Fibroblast of the aortic adventitia (primary cell): ENCODE measurements around the gene TK2. TPM values are rescaled to one million over a fixed set of nuclear protein-coding genes. Genes with fewer than 3 reads are reported as not detected.

Source experiments
- DNase-seq: peaks from one replicate; pipeline ENCODE4 v3.0.0-alpha.2; 2010; ENCODE audit warnings: low read depth
- H3K4me3 ChIP-seq: 2 replicates; pipeline ENCODE4 v1.5.1; 2011; ENCODE audit warnings: low read depth, mild to moderate bottlenecking, control low read depth, low read length, moderate library complexity
- total RNA-seq: library from RNA; depleted of rRNA; stranded (reverse); fragments of >200 nt; gene quantifications from 2 replicates; pipeline ENCODE4 v1.2.3, GENCODE V29; 2012; ENCODE audit warnings: low replicate concordance
- TF ChIP-seq, protein P1 (sequence below): IDR thresholded peaks from 2 replicates; pipeline ENCODE4 v1.5.1; 2011; ENCODE audit warnings: mild to moderate bottlenecking, low read length, control low read depth, inconsistent platforms; ENCODE audit not compliant: insufficient read depth

TK2 gene
- total RNA-seq, 1 donor, result 58.8 TPM

DNA sequence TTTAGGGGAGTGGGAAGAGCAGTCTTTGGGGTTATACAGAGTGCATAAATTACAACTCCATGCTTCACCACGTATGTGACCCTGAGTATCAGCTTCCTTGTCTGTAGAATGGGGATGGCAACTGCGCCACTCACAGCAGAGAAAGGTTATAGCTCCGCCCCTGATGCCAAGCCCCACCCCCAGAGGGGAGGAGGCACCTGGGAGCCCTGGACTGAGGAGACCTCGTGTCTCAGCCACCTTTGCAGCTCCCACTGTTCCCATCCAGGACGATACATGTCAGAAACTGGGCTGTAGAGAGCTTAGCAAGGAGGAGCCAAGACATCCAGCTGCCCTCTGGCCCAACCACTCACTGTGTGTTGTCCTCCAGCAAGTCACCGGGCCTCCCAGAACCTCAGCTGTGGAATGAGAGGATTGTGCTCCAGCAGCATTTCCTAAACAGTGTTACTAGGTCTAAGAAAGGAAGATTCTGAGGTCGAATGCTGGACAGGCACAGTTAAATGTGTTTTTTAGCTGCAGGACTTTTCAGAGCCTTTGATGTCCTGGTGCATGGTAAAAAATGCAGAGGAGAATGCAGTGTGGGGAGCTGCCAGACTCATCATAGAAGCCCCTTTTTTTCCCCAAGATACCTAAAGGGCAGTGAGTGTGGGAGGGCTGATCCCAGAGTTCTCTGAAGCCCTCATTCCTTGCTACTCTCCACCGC, 73.4 kb downstream of the TK2 start:
- DNase-seq, result no peak
- TF ChIP-seq, protein P1, sequence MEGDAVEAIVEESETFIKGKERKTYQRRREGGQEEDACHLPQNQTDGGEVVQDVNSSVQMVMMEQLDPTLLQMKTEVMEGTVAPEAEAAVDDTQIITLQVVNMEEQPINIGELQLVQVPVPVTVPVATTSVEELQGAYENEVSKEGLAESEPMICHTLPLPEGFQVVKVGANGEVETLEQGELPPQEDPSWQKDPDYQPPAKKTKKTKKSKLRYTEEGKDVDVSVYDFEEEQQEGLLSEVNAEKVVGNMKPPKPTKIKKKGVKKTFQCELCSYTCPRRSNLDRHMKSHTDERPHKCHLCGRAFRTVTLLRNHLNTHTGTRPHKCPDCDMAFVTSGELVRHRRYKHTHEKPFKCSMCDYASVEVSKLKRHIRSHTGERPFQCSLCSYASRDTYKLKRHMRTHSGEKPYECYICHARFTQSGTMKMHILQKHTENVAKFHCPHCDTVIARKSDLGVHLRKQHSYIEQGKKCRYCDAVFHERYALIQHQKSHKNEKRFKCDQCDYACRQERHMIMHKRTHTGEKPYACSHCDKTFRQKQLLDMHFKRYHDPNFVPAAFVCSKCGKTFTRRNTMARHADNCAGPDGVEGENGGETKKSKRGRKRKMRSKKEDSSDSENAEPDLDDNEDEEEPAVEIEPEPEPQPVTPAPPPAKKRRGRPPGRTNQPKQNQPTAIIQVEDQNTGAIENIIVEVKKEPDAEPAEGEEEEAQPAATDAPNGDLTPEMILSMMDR, result no peak
- no peak overlapping the region for H3K4me3 ChIP-seq

GRCh38 chr16:66475232-66475631, 74.7 kb downstream of the TK2 start:
- DNase-seq, result no peak
- TF ChIP-seq, protein P1, result no peak
- H3K4me3 ChIP-seq, result no peak overlapping the region

DNA sequence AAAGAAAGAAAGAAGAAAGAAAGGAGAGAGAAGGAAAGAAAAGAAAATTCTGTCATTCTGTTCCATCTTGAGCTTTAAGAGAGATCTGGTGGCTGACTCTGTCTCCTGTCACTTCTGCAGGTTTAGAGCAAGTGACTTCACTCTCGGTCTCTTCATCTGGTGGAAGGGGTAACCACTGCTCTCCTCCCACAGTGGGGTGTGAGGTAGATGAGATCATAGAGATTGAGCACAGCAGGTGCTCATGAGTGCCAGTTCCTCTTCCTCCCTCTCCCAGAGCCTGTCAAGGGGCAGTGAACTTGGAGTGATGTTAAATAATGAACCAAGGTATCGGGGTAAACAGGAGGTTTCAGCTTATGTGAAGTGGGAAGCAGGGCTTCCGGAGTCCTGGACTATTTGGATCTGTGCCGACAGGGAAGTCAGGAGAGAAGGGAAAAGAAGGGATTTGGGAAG, 75.1 kb downstream of the TK2 start:
- TF ChIP-seq, protein P1, result no peak
- no peak for DNase-seq
- H3K4me3 ChIP-seq, result no peak overlapping the region

DNA sequence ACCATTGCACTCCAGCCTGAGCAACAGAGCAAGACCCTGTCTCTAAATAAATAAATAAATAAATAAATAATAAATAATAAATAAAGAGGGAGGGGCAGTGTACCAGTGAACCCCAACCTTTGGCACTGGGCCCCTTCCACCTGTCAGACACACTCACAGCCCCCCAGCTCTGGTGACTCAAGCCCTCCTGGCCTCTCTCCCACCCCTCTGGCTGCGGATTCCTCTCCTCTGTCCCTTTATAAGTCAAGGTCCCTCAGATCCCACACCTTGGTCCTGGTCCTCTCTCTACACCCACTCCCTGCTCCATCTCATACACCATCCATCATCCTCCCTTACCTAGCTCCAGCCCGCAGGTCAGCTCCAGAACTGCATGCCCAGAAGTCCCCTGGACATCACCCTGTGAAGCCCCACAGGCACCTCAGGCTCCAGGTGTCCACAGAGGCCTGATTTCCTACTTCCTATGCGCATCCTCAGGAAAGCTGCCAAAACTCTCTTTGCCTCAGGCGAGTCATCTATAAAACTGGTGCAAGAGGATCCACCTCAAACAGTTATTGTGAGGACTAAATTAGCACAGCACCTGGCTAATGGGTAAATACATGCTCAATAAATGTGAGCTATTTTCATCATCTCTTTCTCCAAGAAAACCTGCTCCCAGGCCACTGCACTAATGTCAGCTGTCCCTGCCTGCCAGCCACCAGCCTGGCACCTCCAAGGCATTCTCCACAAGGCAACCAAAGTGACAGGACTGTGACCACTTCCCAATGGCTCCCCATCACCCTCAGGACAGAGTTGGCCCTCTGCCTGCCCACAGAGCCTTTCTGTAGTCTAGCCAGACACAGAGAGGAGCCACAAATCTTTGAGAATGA, 76.0 kb downstream of the TK2 start:
- DNase-seq, result no peak
- H3K4me3 ChIP-seq, result no peak overlapping the region
- TF ChIP-seq, protein P1, result no peak

DNA sequence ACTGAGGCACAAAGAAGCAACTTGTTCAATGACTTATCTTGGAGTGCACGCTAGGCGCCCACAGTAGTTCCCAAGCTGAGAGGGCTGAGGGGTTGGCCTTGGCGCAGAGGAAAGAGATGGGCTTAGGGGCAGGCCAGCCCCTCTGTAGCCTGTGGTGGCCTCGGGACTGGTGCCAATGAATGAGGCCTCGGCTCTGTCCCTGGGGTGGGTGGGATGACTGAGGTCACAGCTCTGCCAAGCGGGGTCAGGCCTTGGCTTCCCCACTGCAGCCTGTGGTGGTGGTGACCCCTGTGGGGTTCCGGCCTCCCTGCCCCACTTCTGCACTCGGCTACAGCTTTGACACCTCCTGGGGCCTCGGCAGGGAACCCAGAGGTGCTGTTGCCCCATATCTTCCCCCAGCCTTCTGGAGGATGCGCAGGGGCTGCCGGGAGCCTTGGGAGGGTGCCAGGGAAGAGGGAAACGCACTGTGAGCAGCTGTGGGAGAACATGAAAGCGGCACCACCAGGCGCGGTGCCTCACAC, 76.8 kb downstream of the TK2 start:
- no peak overlapping the region for H3K4me3 ChIP-seq
- DNase-seq, result no peak
- TF ChIP-seq, protein P1, result no peak

GRCh38 chr16:66471716-66472393, 78.1 kb downstream of the TK2 start:
- TF ChIP-seq, protein P1, result no peak
- no peak overlapping the region for H3K4me3 ChIP-seq
- DNase-seq, result no peak
